ENCODE data around the gene SYT15B. TPM values are rescaled to one million over a fixed set of nuclear protein-coding genes. Genes with fewer than 3 reads are reported as not detected.
A peak's percentile ranks its signal among the peaks of the same experiment; 100 is the strongest.
"Not testable (repeated sequence)": the region's sequence is repeated elsewhere in the genome, so short reads cannot be mapped to it uniquely, and the experiment has no call there.

The SYT15B gene
- polyA plus RNA-seq, 1 donor: 1.5 TPM

- H3K27me3 ChIP-seq (ENCODE audit: control insufficient read depth, insufficient read depth, low read length); H3K36me3 ChIP-seq (ENCODE audit: control insufficient read depth, insufficient read depth, low read length); H3K9me3 ChIP-seq (ENCODE audit: control insufficient read depth, low read depth, low read length); H3K4me1 ChIP-seq (ENCODE audit: control insufficient read depth, insufficient read depth, low read length); H3K27ac ChIP-seq (ENCODE audit: low read length); DNase-seq; H3K4me3 ChIP-seq (ENCODE audit: low read length): not testable (repeated sequence)
- no CpG with 5 or more reads among the region's 13 CpGs for WGBS (ENCODE audit: insufficient coverage, low lambda C conversion rate)
These were observed 7.2 kb downstream of the SYT15B start for GRCh38 chr10:47756169-47756568.

DNA sequence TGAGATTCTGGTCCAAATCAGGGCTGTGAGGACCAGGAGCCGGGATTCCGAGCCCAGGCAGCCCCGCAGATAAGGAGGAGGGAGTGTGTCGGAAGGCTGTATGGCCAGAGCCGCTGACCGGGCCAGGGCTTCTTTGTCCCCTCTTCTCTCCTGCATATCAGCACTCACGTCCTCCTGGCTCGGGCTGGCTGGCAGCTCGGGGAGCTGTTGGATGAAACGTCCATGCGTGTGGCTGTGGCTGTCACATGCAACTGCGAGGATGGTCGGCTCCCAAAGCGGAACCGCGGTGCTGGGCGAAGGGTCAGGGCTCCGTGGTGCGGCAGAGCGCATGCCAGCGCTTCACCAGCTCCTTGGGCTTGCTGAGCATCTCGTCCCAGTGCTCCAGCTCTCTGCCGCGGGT lies 9.5 kb downstream of the SYT15B start:
- H3K27ac ChIP-seq (ENCODE audit: low read length); H3K9me3 ChIP-seq (ENCODE audit: control insufficient read depth, low read depth, low read length); H3K27me3 ChIP-seq (ENCODE audit: control insufficient read depth, insufficient read depth, low read length); H3K4me3 ChIP-seq (ENCODE audit: low read length); H3K4me1 ChIP-seq (ENCODE audit: control insufficient read depth, insufficient read depth, low read length); DNase-seq; H3K36me3 ChIP-seq (ENCODE audit: control insufficient read depth, insufficient read depth, low read length): not testable (repeated sequence)
- no CpG with 5 or more reads among the region's 24 CpGs for WGBS (ENCODE audit: insufficient coverage, low lambda C conversion rate)

- not testable (repeated sequence) for H3K4me1 ChIP-seq (ENCODE audit: control insufficient read depth, insufficient read depth, low read length); H3K27me3 ChIP-seq (ENCODE audit: control insufficient read depth, insufficient read depth, low read length); H3K4me3 ChIP-seq (ENCODE audit: low read length); DNase-seq; H3K27ac ChIP-seq (ENCODE audit: low read length); H3K9me3 ChIP-seq (ENCODE audit: control insufficient read depth, low read depth, low read length); H3K36me3 ChIP-seq (ENCODE audit: control insufficient read depth, insufficient read depth, low read length)
- WGBS (ENCODE audit: insufficient coverage, low lambda C conversion rate): no CpG with 5 or more reads among the region's 3 CpGs
These were observed 10.2 kb downstream of the SYT15B start for GRCh38 chr10:47753176-47753575.

DNA sequence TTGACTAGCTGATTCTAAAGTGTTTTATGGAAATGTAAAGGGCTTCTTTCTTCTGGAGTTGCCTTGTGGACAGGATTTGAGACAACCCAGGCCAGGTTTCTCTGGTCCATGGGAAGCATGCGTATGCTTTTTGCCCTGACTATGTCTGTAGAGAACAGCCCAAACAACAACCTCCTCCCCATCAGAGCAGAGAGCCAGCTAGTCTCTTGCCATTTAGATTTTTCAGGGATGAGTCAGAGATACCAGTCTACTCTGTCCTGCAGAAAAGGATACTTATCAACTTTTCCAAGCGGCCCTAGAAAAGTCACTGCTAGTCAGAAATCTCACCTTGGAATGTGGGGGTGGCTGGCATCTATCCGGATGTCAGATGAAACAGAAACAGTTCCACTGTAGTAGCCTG lies 11.6 kb downstream of the SYT15B start:
- H3K4me1 ChIP-seq (ENCODE audit: control insufficient read depth, insufficient read depth, low read length); H3K9me3 ChIP-seq (ENCODE audit: control insufficient read depth, low read depth, low read length); H3K36me3 ChIP-seq (ENCODE audit: control insufficient read depth, insufficient read depth, low read length); H3K27ac ChIP-seq (ENCODE audit: low read length); DNase-seq; H3K27me3 ChIP-seq (ENCODE audit: control insufficient read depth, insufficient read depth, low read length); H3K4me3 ChIP-seq (ENCODE audit: low read length): not testable (repeated sequence)
- WGBS (ENCODE audit: insufficient coverage, low lambda C conversion rate): no CpG with 5 or more reads among the region's 3 CpGs

DNA sequence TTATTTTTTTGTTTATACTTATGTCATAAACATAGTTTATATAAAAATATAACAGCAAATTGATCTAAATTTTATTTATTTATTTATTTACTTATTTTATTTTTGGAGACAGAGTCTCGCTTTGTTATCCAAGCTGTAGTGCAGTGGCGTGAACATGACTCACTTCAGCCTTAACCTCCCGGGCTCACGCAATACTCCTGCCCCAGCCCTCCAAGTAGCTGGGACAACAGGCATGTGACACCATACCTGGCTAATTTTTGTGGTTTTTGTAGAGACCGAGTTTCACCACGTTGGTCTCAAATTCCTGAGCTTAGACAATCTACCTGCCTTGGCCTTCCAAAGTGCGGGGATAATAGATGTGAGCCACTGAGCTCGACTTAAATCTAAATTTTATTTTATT lies 13.0 kb downstream of the SYT15B start:
- WGBS (ENCODE audit: insufficient coverage, low lambda C conversion rate): no CpG with 5 or more reads among the region's 8 CpGs
- DNase-seq; H3K4me1 ChIP-seq (ENCODE audit: control insufficient read depth, insufficient read depth, low read length); H3K27ac ChIP-seq (ENCODE audit: low read length); H3K4me3 ChIP-seq (ENCODE audit: low read length); H3K27me3 ChIP-seq (ENCODE audit: control insufficient read depth, insufficient read depth, low read length); H3K9me3 ChIP-seq (ENCODE audit: control insufficient read depth, low read depth, low read length); H3K36me3 ChIP-seq (ENCODE audit: control insufficient read depth, insufficient read depth, low read length): not testable (repeated sequence)

GRCh38 chr10:47746780-47747376 lies 16.5 kb downstream of the SYT15B start:
- H3K9me3 ChIP-seq (ENCODE audit: control insufficient read depth, low read depth, low read length); H3K4me3 ChIP-seq (ENCODE audit: low read length); H3K27ac ChIP-seq (ENCODE audit: low read length); H3K4me1 ChIP-seq (ENCODE audit: control insufficient read depth, insufficient read depth, low read length); H3K36me3 ChIP-seq (ENCODE audit: control insufficient read depth, insufficient read depth, low read length); H3K27me3 ChIP-seq (ENCODE audit: control insufficient read depth, insufficient read depth, low read length): not testable (repeated sequence)
- peak in 1 of 2 donors; percentile 1 for DNase-seq
- WGBS (ENCODE audit: insufficient coverage, low lambda C conversion rate): no CpG with 5 or more reads among the region's 4 CpGs

DNA sequence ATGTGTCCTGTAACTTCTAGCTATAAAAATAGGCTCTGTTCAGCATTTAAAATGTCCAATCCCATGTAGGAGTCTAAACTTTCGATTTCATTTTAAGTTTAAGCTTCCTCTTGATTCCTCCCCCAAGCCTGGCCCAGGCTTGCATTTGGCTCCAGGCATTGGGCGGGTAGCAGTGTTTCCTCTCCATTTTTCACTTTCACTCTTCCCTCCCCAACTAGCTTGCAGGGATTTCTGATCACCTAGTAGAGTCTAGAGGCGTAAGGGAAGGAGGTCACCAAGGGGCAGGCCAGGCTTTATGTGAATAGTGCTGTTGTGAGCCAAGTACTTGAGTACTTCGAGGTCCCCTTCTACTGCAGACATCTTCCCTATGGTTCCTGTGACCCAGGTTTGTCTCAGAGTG lies 18.5 kb downstream of the SYT15B start:
- not testable (repeated sequence) for DNase-seq; H3K27ac ChIP-seq (ENCODE audit: low read length); H3K4me1 ChIP-seq (ENCODE audit: control insufficient read depth, insufficient read depth, low read length); H3K36me3 ChIP-seq (ENCODE audit: control insufficient read depth, insufficient read depth, low read length); H3K4me3 ChIP-seq (ENCODE audit: low read length); H3K9me3 ChIP-seq (ENCODE audit: control insufficient read depth, low read depth, low read length); H3K27me3 ChIP-seq (ENCODE audit: control insufficient read depth, insufficient read depth, low read length)
- no CpG with 5 or more reads among the region's 4 CpGs for WGBS (ENCODE audit: insufficient coverage, low lambda C conversion rate)

GRCh38 chr10:47743611-47744550 lies 19.5 kb downstream of the SYT15B start:
- H3K4me1 ChIP-seq (ENCODE audit: control insufficient read depth, insufficient read depth, low read length); H3K36me3 ChIP-seq (ENCODE audit: control insufficient read depth, insufficient read depth, low read length); H3K27ac ChIP-seq (ENCODE audit: low read length); H3K27me3 ChIP-seq (ENCODE audit: control insufficient read depth, insufficient read depth, low read length); H3K9me3 ChIP-seq (ENCODE audit: control insufficient read depth, low read depth, low read length): not testable (repeated sequence)
- WGBS (ENCODE audit: insufficient coverage, low lambda C conversion rate): no CpG with 5 or more reads among the region's 48 CpGs
- DNase-seq: peak in 1 of 2 donors; percentile 5
- H3K4me3 ChIP-seq (ENCODE audit: low read length): peak overlapping the region; percentile 33

- WGBS (ENCODE audit: insufficient coverage, low lambda C conversion rate): no CpG with 5 or more reads among the region's 2 CpGs
- H3K4me1 ChIP-seq (ENCODE audit: control insufficient read depth, insufficient read depth, low read length); DNase-seq; H3K36me3 ChIP-seq (ENCODE audit: control insufficient read depth, insufficient read depth, low read length); H3K4me3 ChIP-seq (ENCODE audit: low read length); H3K27ac ChIP-seq (ENCODE audit: low read length); H3K9me3 ChIP-seq (ENCODE audit: control insufficient read depth, low read depth, low read length); H3K27me3 ChIP-seq (ENCODE audit: control insufficient read depth, insufficient read depth, low read length): not testable (repeated sequence)
These were observed 22.5 kb downstream of the SYT15B start for GRCh38 chr10:47740868-47741267.

DNA sequence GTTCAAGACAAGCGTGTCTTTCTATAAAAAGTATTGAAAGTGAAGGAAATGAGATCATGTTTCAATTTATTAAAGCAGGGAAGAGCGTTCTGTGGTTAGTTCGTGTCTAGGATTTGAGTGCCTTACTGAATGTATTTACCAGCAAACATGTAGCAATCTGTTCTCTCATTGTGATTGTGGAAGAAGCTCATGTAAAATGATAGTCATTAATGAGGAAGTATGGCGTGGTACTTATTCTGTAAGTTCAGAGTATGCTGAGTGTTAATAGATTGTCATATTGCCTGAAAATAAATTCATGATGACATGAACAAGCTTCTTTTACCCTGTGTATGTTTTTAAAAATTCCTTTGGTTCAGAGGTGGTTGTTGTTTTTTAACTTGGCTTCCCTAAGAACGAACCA lies 32.5 kb downstream of the SYT15B start:
- H3K36me3 ChIP-seq (ENCODE audit: control insufficient read depth, insufficient read depth, low read length); H3K27me3 ChIP-seq (ENCODE audit: control insufficient read depth, insufficient read depth, low read length); H3K4me1 ChIP-seq (ENCODE audit: control insufficient read depth, insufficient read depth, low read length); H3K4me3 ChIP-seq (ENCODE audit: low read length); H3K9me3 ChIP-seq (ENCODE audit: control insufficient read depth, low read depth, low read length); DNase-seq; H3K27ac ChIP-seq (ENCODE audit: low read length): not testable (repeated sequence)
- no CpG with 5 or more reads among the region's 5 CpGs for WGBS (ENCODE audit: insufficient coverage, low lambda C conversion rate)

GRCh38 chr10:47725740-47726139 lies 37.7 kb downstream of the SYT15B start:
- not testable (repeated sequence) for H3K27me3 ChIP-seq (ENCODE audit: control insufficient read depth, insufficient read depth, low read length); H3K4me3 ChIP-seq (ENCODE audit: low read length); DNase-seq; H3K36me3 ChIP-seq (ENCODE audit: control insufficient read depth, insufficient read depth, low read length); H3K9me3 ChIP-seq (ENCODE audit: control insufficient read depth, low read depth, low read length); H3K27ac ChIP-seq (ENCODE audit: low read length); H3K4me1 ChIP-seq (ENCODE audit: control insufficient read depth, insufficient read depth, low read length)
- no CpG with 5 or more reads among the region's 6 CpGs for WGBS (ENCODE audit: insufficient coverage, low lambda C conversion rate)
